Endothelial cell (in vitro differentiated cells): ENCODE measurements around the gene NKRF. TPM values are rescaled to one million over a fixed set of nuclear protein-coding genes. Genes with fewer than 3 reads are reported as not detected.
A peak's percentile ranks its signal among the peaks of the same experiment; 100 is the strongest.

Source experiments
- DNase-seq: peaks from one replicate; pipeline ENCODE4 v3.0.0; 2021; ENCODE audit warnings: low spot score
- H3K27ac Mint-ChIP-seq: one replicate; pipeline ENCODE4 v1.8.0; 2021; ENCODE audit warnings: mixed read lengths, inconsistent platforms; ENCODE audit not compliant: unreplicated experiment
- H3K27me3 Mint-ChIP-seq: one replicate; pipeline ENCODE4 v1.8.0; 2021; ENCODE audit warnings: mild to moderate bottlenecking, moderate library complexity, mixed read lengths, inconsistent platforms; ENCODE audit not compliant: unreplicated experiment
- H3K36me3 Mint-ChIP-seq: one replicate; pipeline ENCODE4 v1.8.0; 2021; ENCODE audit warnings: mild to moderate bottlenecking, low read depth, mixed read lengths, inconsistent platforms; ENCODE audit not compliant: unreplicated experiment
- H3K4me1 Mint-ChIP-seq: one replicate; pipeline ENCODE4 v1.8.0; 2021; ENCODE audit warnings: mild to moderate bottlenecking, mixed read lengths, inconsistent platforms; ENCODE audit not compliant: unreplicated experiment
- H3K4me3 Mint-ChIP-seq: one replicate; pipeline ENCODE4 v1.8.0; 2021; ENCODE audit warnings: mild to moderate bottlenecking, mixed read lengths, inconsistent platforms; ENCODE audit not compliant: unreplicated experiment
- H3K9me3 Mint-ChIP-seq: one replicate; pipeline ENCODE4 v1.8.0; 2021; ENCODE audit warnings: mixed read lengths, inconsistent platforms; ENCODE audit not compliant: unreplicated experiment
- total RNA-seq: library from RNA; stranded (reverse); fragmentation: NEBNext Ultra II Directional; extraction: Animal tissue kit (Norgen Biotek cat#: 25700); gene quantifications from one replicate; pipeline ENCODE4 v1.2.1, GENCODE V29; 2021; ENCODE audit not compliant: unreplicated experiment
- TF ChIP-seq, protein P1 (sequence below): fragments of 200-600 bp; sonication (generic); IDR thresholded peaks from one replicate; pipeline ENCODE4 v1.5.0; 2021; ENCODE audit warnings: antibody characterized with exemption; ENCODE audit not compliant: unreplicated experiment

NKRF gene
- total RNA-seq, 1 donor from 2014 or later, result 8.4 TPM

- DNase-seq, result no peak
- H3K4me1 Mint-ChIP-seq, result peaks cover 6% of the 10 kb centered on the region
- TF ChIP-seq, protein P1, sequence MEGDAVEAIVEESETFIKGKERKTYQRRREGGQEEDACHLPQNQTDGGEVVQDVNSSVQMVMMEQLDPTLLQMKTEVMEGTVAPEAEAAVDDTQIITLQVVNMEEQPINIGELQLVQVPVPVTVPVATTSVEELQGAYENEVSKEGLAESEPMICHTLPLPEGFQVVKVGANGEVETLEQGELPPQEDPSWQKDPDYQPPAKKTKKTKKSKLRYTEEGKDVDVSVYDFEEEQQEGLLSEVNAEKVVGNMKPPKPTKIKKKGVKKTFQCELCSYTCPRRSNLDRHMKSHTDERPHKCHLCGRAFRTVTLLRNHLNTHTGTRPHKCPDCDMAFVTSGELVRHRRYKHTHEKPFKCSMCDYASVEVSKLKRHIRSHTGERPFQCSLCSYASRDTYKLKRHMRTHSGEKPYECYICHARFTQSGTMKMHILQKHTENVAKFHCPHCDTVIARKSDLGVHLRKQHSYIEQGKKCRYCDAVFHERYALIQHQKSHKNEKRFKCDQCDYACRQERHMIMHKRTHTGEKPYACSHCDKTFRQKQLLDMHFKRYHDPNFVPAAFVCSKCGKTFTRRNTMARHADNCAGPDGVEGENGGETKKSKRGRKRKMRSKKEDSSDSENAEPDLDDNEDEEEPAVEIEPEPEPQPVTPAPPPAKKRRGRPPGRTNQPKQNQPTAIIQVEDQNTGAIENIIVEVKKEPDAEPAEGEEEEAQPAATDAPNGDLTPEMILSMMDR, result no peak
- H3K4me3 Mint-ChIP-seq, result peak overlapping the region; percentile 93
- H3K9me3 Mint-ChIP-seq, result no peaks in the 10 kb centered on the region
- H3K27me3 Mint-ChIP-seq, result peaks cover 1% of the 10 kb centered on the region
- H3K27ac Mint-ChIP-seq, result peak overlapping the region; percentile 9
- no peaks in the 10 kb centered on the region for H3K36me3 Mint-ChIP-seq
Measured at GRCh38 chrX:119604766-119605463, 1.3 kb downstream of the NKRF start.

DNA sequence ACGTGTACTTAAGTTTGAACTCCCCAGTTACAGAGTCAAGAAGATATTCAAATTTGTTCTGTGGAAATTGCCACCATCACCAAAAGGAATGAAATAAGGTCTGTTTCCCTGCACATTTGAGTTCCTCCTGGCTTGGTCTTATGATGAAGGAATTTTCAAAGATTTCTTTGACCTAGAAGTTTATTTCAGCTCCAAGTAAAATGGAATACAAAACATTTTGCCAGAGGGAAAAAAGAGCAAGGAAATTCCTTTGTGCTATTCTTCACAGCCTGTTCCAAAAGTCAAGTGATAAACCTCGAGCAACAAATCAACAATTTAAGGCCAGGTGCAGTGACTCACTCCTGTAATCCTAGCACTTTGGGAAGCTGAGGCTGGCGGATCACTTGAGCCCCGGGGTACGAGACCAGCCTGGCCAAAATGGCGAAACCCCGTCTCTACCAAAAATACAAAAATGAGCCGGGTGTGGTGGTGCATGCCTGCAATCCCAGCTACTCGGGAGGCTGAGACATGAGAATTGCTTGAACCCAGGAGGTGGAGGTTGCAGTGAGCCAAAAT lies 3.4 kb downstream of the NKRF start:
- Mint-ChIP-seq H3K27ac (no peak overlapping the region), H3K27me3 (peaks cover 1% of the 10 kb centered on the region), H3K4me3 (no peak overlapping the region), H3K36me3 (no peaks in the 10 kb centered on the region), H3K4me1 (peaks cover 6% of the 10 kb centered on the region), H3K9me3 (no peaks in the 10 kb centered on the region)
- no peak for DNase-seq
- TF ChIP-seq, protein P1, result no peak

- DNase-seq, result no peak
- Mint-ChIP-seq H3K27ac (no peak overlapping the region), H3K9me3 (no peaks in the 10 kb centered on the region), H3K4me3 (no peak overlapping the region), H3K27me3 (no peaks in the 10 kb centered on the region), H3K4me1 (no peaks in the 10 kb centered on the region), H3K36me3 (no peaks in the 10 kb centered on the region)
- TF ChIP-seq, protein P1, result no peak
Measured at GRCh38 chrX:119589810-119590209, 16.4 kb downstream of the NKRF start.

GRCh38 chrX:119583431-119584059 lies 22.7 kb downstream of the NKRF start:
- TF ChIP-seq, protein P1, result no peak
- Mint-ChIP-seq H3K9me3 (no peaks in the 10 kb centered on the region), H3K27ac (no peak overlapping the region), H3K36me3 (no peaks in the 10 kb centered on the region), H3K4me3 (no peak overlapping the region), H3K4me1 (no peaks in the 10 kb centered on the region), H3K27me3 (no peaks in the 10 kb centered on the region)
- no peak for DNase-seq

- Mint-ChIP-seq H3K27me3 (no peaks in the 10 kb centered on the region), H3K27ac (no peak overlapping the region)
Measured at GRCh38 chrX:119579414-119579813, 26.8 kb downstream of the NKRF start.

More at GRCh38 chrX:119579414-119579813, 26.8 kb downstream of the NKRF start:
- no peak for DNase-seq
- Mint-ChIP-seq H3K4me1 (no peaks in the 10 kb centered on the region), H3K9me3 (no peaks in the 10 kb centered on the region), H3K4me3 (no peak overlapping the region), H3K36me3 (no peaks in the 10 kb centered on the region)
- TF ChIP-seq, protein P1, result no peak
